ENCODE results near the gene DYRK2.

The DYRK2 gene

DNA sequence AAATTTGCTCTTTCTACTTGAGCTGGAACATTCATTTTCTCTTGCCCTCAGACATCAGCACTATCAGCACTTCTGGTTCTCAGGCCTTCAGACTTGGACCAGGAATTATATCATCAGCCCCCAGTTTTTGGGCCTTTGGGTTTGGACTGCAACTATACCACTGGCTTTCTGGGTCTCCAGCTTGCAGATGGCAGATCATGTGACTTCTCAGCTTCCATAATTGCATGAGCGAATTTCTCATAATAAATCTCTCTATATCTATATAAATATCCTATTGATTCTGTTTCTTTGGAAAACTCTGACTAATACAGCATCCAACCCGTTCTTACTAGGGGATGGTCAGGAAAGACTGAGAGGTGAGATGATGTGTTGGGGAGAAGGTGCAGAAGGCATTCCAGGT is 22.4 kb upstream of the DYRK2 start:
- Histone ChIP-seq H3K79me2 (ENCODE audit: insufficient read depth, low read length) (no peaks in the 10 kb centered on the region), H3K27ac (ENCODE audit: low read depth, low read length) (no peak overlapping the region), H3K9me2 (replicated peaks; ENCODE audit: insufficient read depth, low read length) (no peaks in the 10 kb centered on the region), H3K9me3 (ENCODE audit: insufficient read depth, low read length) (no peaks in the 10 kb centered on the region), H3K4me3 (ENCODE audit: insufficient read depth, low read length, poor library complexity, severe bottlenecking) (no peak overlapping the region), H2AFZ (ENCODE audit: low read depth, low read length, severe bottlenecking) (no peak overlapping the region), H4K20me1 (ENCODE audit: low read depth, low read length) (no peaks in the 10 kb centered on the region), H3K4me2 (ENCODE audit: low read depth, low read length, poor library complexity, severe bottlenecking) (no peak overlapping the region), H3K36me3 (ENCODE audit: low read length) (no peaks in the 10 kb centered on the region), H3F3A (ENCODE audit: insufficient read depth) (no peaks in the 10 kb centered on the region), H3K9ac (ENCODE audit: low read length) (no peak overlapping the region), H3K27me3 (ENCODE audit: low read length) (no peaks in the 10 kb centered on the region)
- no peak for TF ChIP-seq EZH2phosphoT487 (conservative IDR thresholded peaks at IDR 0.05; ENCODE audit: low read length)
- TF ChIP-seq, protein P1, sequence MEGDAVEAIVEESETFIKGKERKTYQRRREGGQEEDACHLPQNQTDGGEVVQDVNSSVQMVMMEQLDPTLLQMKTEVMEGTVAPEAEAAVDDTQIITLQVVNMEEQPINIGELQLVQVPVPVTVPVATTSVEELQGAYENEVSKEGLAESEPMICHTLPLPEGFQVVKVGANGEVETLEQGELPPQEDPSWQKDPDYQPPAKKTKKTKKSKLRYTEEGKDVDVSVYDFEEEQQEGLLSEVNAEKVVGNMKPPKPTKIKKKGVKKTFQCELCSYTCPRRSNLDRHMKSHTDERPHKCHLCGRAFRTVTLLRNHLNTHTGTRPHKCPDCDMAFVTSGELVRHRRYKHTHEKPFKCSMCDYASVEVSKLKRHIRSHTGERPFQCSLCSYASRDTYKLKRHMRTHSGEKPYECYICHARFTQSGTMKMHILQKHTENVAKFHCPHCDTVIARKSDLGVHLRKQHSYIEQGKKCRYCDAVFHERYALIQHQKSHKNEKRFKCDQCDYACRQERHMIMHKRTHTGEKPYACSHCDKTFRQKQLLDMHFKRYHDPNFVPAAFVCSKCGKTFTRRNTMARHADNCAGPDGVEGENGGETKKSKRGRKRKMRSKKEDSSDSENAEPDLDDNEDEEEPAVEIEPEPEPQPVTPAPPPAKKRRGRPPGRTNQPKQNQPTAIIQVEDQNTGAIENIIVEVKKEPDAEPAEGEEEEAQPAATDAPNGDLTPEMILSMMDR (IDR thresholded peaks at IDR 0.05; ENCODE audit: insufficient read depth, low read length, poor library complexity, severe bottlenecking): no peak

DNA sequence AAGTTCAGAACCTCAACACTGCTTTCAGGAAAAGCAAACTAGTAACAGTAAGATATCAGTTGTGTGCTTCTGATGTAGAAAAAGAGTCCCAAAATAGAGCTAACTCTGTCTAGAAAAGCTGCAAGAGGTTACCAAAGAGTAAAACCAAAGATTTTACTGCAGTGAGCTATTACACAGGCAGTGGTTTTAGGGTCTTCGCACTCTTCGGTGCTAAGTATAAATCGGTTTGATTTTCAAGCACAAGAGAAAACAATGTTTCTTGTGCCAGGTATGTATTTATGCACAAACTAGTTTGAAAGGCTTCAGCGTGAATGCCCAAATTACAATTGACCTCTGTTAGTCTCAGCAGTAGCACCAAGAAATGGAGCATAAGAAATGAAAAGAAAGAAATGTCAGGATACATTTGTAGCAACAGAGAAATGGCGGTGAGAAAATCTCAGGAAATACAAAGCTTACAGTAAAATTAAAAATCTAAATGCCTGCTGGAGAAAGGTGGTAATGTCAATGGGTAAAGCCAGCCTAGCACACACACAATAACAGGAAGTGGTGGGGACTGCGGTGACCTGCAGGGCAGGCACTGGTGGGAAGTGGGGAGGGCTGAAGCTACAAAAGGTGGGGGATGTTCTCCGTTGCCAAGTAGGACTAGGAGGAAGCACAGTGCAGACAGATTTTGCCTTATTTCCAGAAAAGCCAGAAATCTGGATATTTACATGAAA is 18.0 kb upstream of the DYRK2 start:
- H3K27ac ChIP-seq (ENCODE audit: low read depth, low read length): peak overlapping the region; percentile 68
- H3K9ac ChIP-seq (ENCODE audit: low read length): peak overlapping the region; percentile 25; the same call in 1 of the 2 replicates
- H2AFZ ChIP-seq (ENCODE audit: low read depth, low read length, severe bottlenecking): peak overlapping the region; percentile 66
- no peaks in the 10 kb centered on the region for H3F3A ChIP-seq (ENCODE audit: insufficient read depth)
- no peaks in the 10 kb centered on the region for H3K36me3 ChIP-seq (ENCODE audit: low read length)
- H3K4me3 ChIP-seq (ENCODE audit: insufficient read depth, low read length, poor library complexity, severe bottlenecking): peak overlapping the region; percentile 17
- TF ChIP-seq, protein P1 (IDR thresholded peaks at IDR 0.05; ENCODE audit: insufficient read depth, low read length, poor library complexity, severe bottlenecking): no peak
- TF ChIP-seq EZH2phosphoT487 (conservative IDR thresholded peaks at IDR 0.05; ENCODE audit: low read length): no peak
- H3K9me3 ChIP-seq (ENCODE audit: insufficient read depth, low read length): no peaks in the 10 kb centered on the region
- H4K20me1 ChIP-seq (ENCODE audit: low read depth, low read length): no peaks in the 10 kb centered on the region
- no peaks in the 10 kb centered on the region for H3K27me3 ChIP-seq (ENCODE audit: low read length)
- H3K9me2 ChIP-seq (replicated peaks; ENCODE audit: insufficient read depth, low read length): no peaks in the 10 kb centered on the region
- H3K79me2 ChIP-seq (ENCODE audit: insufficient read depth, low read length): no peaks in the 10 kb centered on the region
- H3K4me2 ChIP-seq (ENCODE audit: low read depth, low read length, poor library complexity, severe bottlenecking): peak overlapping the region; percentile 73

GRCh38 chr12:67632005-67632404 is 16.5 kb upstream of the DYRK2 start:
- no peak overlapping the region for H3K4me2 ChIP-seq (ENCODE audit: low read depth, low read length, poor library complexity, severe bottlenecking)
- no peaks in the 10 kb centered on the region for H3K9me2 ChIP-seq (replicated peaks; ENCODE audit: insufficient read depth, low read length)
- no peaks in the 10 kb centered on the region for H3K79me2 ChIP-seq (ENCODE audit: insufficient read depth, low read length)
- no peaks in the 10 kb centered on the region for H3F3A ChIP-seq (ENCODE audit: insufficient read depth)
- H3K9me3 ChIP-seq (ENCODE audit: insufficient read depth, low read length): no peaks in the 10 kb centered on the region
- no peak overlapping the region for H3K9ac ChIP-seq (ENCODE audit: low read length)
- no peak overlapping the region for H2AFZ ChIP-seq (ENCODE audit: low read depth, low read length, severe bottlenecking)
- H3K36me3 ChIP-seq (ENCODE audit: low read length): no peaks in the 10 kb centered on the region
- no peak overlapping the region for H3K4me3 ChIP-seq (ENCODE audit: insufficient read depth, low read length, poor library complexity, severe bottlenecking)
- no peaks in the 10 kb centered on the region for H3K27me3 ChIP-seq (ENCODE audit: low read length)
- TF ChIP-seq, protein P1 (IDR thresholded peaks at IDR 0.05; ENCODE audit: insufficient read depth, low read length, poor library complexity, severe bottlenecking): no peak
- TF ChIP-seq EZH2phosphoT487 (conservative IDR thresholded peaks at IDR 0.05; ENCODE audit: low read length): no peak
- H3K27ac ChIP-seq (ENCODE audit: low read depth, low read length): no peak overlapping the region
- no peaks in the 10 kb centered on the region for H4K20me1 ChIP-seq (ENCODE audit: low read depth, low read length)

Measured in SU-DHL-6 (cell line).